GM12878 (cell line): ENCODE data around the gene RPS3.

Experiments used
- CEBPB ChIP-seq, 2 experiments: fragments of 150-350 bp in 1 of 2; IDR thresholded peaks; 2 replicates each; pipeline ENCODE4 v1.6.1; 2012 to 2014; ENCODE audit warnings: low read depth in 2 of 2, low read length in 2 of 2, borderline replicate concordance in 1 of 2, inconsistent platforms in 1 of 2
- CTCF ChIP-seq, 3 experiments: IDR thresholded peaks in 2 of 3; conservative IDR thresholded peaks in 1 of 3; 2 replicates each; pipeline ENCODE4 v1.5.1; 2011; ENCODE audit warnings: low read depth in 3 of 3, low read length in 3 of 3, mild to moderate bottlenecking in 3 of 3, control low read depth in 2 of 3, moderate library complexity in 2 of 3, inconsistent platforms in 1 of 3, mixed read lengths in 1 of 3; ENCODE audit not compliant: control insufficient read depth in 2 of 3, insufficient read depth in 1 of 3; ENCODE audit errors: extremely low read depth in 1 of 3
- POLR2A ChIP-seq: IDR thresholded peaks from 2 replicates; pipeline ENCODE4 v1.6.1; 2011; ENCODE audit warnings: low read depth, mild to moderate bottlenecking, low read length
- TF ChIP-seq, protein P1 (sequence below): IDR thresholded peaks from 2 replicates; pipeline ENCODE4 v1.6.1; 2012; ENCODE audit warnings: mild to moderate bottlenecking, low read depth, low read length
- TF ChIP-seq, protein P2 (sequence below): IDR thresholded peaks from 2 replicates; pipeline ENCODE4 v1.6.1; 2012; ENCODE audit warnings: low read length, inconsistent platforms

DNA sequence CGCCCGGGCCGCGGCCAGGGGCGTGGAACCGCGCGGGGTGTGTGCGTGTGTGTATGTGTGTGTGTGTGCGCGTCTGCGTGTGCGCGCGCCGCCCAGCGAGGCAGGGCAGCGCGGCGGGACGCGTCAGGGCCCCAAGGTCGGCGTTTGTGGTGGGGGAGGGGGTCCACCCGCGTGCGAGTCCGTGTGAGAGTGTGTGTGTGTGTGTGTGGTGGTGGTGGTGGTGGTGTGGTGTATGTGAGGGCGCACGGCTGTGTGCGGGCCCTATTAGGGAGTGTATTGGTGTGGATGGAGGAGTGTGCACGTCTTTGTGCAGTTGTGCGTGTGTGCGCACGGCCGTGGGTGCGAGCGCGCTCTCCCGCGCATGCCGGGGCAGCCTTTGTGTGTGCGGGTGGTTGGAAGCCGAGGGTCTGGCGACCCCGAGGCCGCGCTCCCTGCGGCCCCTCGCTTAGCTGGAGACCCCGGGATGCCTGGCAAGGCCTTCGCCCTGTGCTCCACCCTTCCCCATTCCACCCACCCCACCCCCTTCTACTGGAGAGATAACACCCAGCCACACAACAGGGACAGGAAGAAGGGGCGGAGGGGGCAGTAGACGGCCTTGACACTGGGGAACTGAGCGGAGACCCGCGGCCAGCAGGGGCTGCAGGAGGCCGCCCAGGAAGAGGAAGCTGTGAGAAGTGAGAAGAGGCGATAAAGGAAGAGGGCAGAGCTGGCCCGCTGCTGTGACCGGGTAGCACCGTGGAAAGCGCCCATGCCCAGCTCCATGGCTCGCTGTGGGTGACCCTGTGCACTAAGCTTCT is 47.3 kb upstream of the RPS3 start:
- TF ChIP-seq, protein P1, sequence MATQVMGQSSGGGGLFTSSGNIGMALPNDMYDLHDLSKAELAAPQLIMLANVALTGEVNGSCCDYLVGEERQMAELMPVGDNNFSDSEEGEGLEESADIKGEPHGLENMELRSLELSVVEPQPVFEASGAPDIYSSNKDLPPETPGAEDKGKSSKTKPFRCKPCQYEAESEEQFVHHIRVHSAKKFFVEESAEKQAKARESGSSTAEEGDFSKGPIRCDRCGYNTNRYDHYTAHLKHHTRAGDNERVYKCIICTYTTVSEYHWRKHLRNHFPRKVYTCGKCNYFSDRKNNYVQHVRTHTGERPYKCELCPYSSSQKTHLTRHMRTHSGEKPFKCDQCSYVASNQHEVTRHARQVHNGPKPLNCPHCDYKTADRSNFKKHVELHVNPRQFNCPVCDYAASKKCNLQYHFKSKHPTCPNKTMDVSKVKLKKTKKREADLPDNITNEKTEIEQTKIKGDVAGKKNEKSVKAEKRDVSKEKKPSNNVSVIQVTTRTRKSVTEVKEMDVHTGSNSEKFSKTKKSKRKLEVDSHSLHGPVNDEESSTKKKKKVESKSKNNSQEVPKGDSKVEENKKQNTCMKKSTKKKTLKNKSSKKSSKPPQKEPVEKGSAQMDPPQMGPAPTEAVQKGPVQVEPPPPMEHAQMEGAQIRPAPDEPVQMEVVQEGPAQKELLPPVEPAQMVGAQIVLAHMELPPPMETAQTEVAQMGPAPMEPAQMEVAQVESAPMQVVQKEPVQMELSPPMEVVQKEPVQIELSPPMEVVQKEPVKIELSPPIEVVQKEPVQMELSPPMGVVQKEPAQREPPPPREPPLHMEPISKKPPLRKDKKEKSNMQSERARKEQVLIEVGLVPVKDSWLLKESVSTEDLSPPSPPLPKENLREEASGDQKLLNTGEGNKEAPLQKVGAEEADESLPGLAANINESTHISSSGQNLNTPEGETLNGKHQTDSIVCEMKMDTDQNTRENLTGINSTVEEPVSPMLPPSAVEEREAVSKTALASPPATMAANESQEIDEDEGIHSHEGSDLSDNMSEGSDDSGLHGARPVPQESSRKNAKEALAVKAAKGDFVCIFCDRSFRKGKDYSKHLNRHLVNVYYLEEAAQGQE = peak; percentile 58; the same call in 1 of the 2 replicates
- TF ChIP-seq CTCF (IDR thresholded peaks at IDR 0.05 in 2 of 3, conservative IDR thresholded peaks at IDR 0.05 in 1 of 3; ENCODE audit: control insufficient read depth in 2 of 3, extremely low read depth in 1 of 3, insufficient read depth in 1 of 3, low read depth in 3 of 3, low read length in 3 of 3) (0 out of 6 replicates have a peak, but pooled peaks of 1 of the 3 experiments have one; percentile 5), POLR2A (peak; percentile 51; the same call in 1 of the 2 replicates), CEBPB (IDR thresholded peaks at IDR 0.05; ENCODE audit: borderline replicate concordance in 1 of 2, low read depth in 2 of 2, low read length in 2 of 2) (no peak)
- TF ChIP-seq, protein P2, sequence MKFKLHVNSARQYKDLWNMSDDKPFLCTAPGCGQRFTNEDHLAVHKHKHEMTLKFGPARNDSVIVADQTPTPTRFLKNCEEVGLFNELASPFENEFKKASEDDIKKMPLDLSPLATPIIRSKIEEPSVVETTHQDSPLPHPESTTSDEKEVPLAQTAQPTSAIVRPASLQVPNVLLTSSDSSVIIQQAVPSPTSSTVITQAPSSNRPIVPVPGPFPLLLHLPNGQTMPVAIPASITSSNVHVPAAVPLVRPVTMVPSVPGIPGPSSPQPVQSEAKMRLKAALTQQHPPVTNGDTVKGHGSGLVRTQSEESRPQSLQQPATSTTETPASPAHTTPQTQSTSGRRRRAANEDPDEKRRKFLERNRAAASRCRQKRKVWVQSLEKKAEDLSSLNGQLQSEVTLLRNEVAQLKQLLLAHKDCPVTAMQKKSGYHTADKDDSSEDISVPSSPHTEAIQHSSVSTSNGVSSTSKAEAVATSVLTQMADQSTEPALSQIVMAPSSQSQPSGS = no peak
